GM19452 (cell line): Measurements from ENCODE around the gene CDON.
A peak's percentile ranks its signal among the peaks of the same experiment; 100 is the strongest.

Experiments used
- ATAC-seq: cut with Tn5 transposase; IDR thresholded peaks from one replicate; pipeline ENCODE4 v1.9.1; 2021; ENCODE audit not compliant: unreplicated experiment

CDON gene, protein sequence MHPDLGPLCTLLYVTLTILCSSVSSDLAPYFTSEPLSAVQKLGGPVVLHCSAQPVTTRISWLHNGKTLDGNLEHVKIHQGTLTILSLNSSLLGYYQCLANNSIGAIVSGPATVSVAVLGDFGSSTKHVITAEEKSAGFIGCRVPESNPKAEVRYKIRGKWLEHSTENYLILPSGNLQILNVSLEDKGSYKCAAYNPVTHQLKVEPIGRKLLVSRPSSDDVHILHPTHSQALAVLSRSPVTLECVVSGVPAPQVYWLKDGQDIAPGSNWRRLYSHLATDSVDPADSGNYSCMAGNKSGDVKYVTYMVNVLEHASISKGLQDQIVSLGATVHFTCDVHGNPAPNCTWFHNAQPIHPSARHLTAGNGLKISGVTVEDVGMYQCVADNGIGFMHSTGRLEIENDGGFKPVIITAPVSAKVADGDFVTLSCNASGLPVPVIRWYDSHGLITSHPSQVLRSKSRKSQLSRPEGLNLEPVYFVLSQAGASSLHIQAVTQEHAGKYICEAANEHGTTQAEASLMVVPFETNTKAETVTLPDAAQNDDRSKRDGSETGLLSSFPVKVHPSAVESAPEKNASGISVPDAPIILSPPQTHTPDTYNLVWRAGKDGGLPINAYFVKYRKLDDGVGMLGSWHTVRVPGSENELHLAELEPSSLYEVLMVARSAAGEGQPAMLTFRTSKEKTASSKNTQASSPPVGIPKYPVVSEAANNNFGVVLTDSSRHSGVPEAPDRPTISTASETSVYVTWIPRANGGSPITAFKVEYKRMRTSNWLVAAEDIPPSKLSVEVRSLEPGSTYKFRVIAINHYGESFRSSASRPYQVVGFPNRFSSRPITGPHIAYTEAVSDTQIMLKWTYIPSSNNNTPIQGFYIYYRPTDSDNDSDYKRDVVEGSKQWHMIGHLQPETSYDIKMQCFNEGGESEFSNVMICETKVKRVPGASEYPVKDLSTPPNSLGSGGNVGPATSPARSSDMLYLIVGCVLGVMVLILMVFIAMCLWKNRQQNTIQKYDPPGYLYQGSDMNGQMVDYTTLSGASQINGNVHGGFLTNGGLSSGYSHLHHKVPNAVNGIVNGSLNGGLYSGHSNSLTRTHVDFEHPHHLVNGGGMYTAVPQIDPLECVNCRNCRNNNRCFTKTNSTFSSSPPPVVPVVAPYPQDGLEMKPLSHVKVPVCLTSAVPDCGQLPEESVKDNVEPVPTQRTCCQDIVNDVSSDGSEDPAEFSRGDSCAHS (N-terminal part only)

DNA sequence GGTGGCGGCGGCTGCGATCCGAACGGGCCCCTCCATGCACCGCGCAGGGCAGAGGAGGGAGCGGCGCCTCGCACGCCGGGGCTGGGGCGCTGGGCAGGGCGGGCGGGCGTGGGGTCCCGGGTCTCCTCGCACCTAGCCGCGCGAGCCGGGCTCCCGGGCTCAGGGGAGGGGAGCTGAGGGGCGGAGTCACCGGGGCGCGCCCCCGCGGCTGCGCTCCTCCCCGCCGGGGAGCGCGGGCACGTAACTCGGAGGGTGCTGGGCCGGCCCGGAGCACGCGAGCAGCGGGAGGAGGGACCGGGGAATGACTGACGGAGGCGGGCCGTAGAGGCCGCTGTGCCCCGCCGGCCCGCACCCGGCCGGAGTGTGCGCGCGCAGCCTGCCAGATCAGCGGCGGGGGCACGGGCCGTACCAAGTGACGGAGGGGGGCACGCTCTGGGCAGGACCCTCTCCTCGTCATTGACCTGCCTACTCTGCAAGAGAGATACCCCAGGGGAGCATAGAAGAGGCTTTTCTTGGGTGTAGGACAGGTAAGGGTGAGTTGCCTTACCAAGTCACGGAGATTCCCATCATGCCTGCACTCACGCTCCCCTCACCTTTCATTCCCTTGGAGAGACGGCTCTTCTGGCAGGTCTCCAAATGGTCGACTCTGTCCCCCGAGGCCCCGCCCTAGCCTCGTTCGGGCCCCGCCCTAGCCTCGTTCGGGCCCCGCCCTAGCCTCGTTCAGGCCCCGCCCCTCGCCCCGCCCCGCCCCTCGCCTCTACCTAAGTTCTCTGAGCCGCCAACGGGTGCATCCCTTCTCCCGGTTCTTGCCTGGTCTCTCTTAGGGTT, at the start of gene CDON:
Gene CDON (minus strand): TSS at position 188 of the 828 bp plus-strand sequence. CDS start 39,390 bp downstream, outside the sequence.
- ATAC-seq = peak; percentile 98

GRCh38 chr11:126111458-126112116, 48.9 kb upstream of the CDON start:
- ATAC-seq = no peak

GRCh38 chr11:126109941-126110731, 47.5 kb upstream of the CDON start:
- no peak for ATAC-seq

DNA sequence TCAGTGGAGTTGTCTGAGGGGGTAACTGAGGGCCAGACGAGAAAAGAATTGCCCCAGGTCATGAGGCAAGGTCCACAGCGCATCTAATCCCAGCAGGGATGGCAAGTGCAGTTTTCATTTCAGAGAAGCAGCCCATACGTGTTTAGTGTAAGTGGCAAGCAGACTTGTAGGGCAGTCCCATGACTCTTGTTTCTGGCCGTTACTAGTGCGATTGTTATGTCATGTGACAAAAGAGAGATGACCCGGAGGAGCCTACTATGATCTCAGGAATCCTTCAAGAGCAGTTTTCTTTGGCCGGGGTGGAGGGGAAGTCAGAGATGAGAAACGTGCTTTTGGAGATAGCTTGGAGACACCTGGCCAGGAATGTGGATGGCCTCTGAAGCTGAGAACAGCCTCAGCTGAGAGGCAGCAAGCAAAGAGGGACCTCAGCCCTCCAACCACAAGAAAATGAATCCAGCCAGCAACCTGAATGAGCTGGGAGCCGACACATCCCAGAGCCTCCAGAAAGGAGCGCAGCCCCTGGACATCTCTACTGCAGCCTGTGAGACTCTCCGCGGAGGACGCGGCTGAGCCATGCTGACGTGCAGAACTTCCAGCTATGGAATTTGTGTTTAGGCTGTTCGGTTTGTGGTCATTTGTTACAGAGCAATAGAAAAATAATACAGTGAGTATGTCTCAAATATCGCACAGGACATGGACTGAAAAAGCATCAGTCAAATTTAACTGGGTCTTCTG, 44.1 kb upstream of the CDON start:
- no peak for ATAC-seq

- no peak for ATAC-seq
Measured at GRCh38 chr11:126105748-126106080, 43.0 kb upstream of the CDON start.

GRCh38 chr11:126105022-126105747, 42.5 kb upstream of the CDON start:
- no peak for ATAC-seq

GRCh38 chr11:126104420-126104819, 41.8 kb upstream of the CDON start:
- no peak for ATAC-seq

GRCh38 chr11:126103150-126103549, 40.5 kb upstream of the CDON start:
- no peak for ATAC-seq

DNA sequence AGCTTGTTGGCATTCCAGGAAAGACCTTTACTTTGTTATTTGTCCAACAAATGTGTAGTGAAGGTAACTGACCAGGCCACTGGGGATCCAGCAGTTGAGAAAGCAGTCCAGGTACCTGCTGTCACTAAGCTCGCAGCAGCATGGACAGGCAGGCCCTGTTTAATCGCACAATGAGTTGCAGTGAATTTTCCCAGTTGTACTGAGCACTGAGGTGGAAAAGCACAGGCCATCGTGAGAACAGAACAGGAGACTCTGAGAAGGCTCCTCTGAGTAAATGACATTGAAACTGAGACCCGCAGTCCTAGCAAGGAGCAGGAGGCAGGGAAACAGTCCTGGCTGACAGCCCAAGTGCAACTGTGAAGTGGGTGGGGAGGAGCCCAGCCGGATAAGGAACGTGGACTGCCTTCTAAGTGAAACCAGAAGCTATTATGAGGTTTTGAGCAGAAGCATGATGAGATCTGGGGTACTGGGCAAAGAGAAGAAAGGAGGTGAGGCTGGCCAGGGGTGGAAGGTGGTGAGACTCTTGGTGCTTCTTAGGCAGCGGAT, 39.8 kb upstream of the CDON start:
- no peak for ATAC-seq

GRCh38 chr11:126101930-126102283, 39.2 kb upstream of the CDON start:
- no peak for ATAC-seq

DNA sequence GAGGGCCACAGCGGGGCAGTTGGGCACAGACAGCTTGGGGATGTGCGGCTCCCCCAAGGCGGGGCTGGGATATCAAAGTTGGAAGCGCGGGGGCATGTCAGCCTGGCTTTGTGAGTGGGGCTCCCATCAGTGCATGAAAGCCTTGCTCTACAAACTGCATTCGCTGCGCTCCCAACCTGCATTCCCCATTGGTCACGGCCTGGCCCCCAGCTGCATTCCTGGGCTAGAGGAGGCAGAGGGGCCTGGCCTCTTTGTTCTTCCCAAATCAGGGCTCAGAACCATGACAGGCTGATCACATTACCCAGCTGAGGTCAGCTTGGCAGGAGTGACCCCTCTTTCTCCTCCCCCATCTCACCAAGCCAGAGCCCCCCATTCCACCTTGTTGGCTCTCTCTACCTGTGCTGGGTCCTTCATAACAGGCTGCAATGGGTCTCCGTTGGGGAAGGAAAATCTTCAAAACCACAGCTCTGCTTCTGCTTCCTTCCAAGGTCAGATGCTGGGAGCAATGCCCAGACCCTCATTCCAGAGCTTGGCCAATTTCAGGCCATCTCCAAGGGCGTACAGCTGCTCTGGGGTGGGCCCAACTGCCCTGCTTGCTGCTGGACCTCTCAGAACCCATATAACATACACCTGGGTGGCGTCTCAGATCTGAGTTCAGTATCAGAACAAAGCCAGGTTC, 38.7 kb upstream of the CDON start:
- ATAC-seq = no peak

GRCh38 chr11:126100716-126101115, 38.0 kb upstream of the CDON start:
- ATAC-seq = no peak

GRCh38 chr11:126098204-126098769, 35.6 kb upstream of the CDON start:
- no peak for ATAC-seq

GRCh38 chr11:126095745-126096144, 33.1 kb upstream of the CDON start:
- no peak for ATAC-seq

- ATAC-seq = no peak
Measured at GRCh38 chr11:126090452-126090851, 27.8 kb upstream of the CDON start.

- no peak for ATAC-seq
Measured at GRCh38 chr11:126088999-126089398, 26.3 kb upstream of the CDON start.

DNA sequence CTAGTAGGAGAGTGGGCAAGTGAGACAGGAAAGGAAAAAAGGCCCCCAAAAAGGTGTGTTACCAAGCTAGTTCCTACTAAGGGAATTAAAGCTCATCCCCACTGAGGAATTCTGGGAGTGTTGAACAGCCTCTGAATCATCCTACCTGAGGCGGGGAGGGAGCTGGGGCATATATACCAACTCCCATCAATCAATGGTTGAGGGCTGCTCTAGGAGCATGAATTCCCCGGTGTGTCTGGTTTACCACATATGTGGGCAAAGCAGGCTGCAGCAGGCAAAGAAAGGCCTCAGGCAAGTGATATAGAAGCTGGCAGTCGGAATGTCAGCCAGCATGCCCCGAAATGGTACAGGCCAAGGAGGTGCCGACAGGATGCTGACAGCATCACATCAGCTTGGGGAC, 23.6 kb upstream of the CDON start:
- ATAC-seq = no peak
